A375 (cell line): ENCODE measurements around the gene TRO. TPM values are rescaled to one million over a fixed set of nuclear protein-coding genes. Genes with fewer than 3 reads are reported as not detected.

ENCODE experiments used
- small RNA-seq: library from RNA; depleted of rRNA; stranded (forward); fragments of <200 nt; gene quantifications from one replicate; pipeline ENCODE3, GENCODE V24; 2014
- total RNA-seq: library from RNA; depleted of rRNA; stranded (reverse); fragments of >200 nt; shearing (Covaris generic); gene quantifications from 2 replicates; pipeline ENCODE4 v1.2.3, GENCODE V29; 2014; rRNA removed

The TRO gene, protein sequence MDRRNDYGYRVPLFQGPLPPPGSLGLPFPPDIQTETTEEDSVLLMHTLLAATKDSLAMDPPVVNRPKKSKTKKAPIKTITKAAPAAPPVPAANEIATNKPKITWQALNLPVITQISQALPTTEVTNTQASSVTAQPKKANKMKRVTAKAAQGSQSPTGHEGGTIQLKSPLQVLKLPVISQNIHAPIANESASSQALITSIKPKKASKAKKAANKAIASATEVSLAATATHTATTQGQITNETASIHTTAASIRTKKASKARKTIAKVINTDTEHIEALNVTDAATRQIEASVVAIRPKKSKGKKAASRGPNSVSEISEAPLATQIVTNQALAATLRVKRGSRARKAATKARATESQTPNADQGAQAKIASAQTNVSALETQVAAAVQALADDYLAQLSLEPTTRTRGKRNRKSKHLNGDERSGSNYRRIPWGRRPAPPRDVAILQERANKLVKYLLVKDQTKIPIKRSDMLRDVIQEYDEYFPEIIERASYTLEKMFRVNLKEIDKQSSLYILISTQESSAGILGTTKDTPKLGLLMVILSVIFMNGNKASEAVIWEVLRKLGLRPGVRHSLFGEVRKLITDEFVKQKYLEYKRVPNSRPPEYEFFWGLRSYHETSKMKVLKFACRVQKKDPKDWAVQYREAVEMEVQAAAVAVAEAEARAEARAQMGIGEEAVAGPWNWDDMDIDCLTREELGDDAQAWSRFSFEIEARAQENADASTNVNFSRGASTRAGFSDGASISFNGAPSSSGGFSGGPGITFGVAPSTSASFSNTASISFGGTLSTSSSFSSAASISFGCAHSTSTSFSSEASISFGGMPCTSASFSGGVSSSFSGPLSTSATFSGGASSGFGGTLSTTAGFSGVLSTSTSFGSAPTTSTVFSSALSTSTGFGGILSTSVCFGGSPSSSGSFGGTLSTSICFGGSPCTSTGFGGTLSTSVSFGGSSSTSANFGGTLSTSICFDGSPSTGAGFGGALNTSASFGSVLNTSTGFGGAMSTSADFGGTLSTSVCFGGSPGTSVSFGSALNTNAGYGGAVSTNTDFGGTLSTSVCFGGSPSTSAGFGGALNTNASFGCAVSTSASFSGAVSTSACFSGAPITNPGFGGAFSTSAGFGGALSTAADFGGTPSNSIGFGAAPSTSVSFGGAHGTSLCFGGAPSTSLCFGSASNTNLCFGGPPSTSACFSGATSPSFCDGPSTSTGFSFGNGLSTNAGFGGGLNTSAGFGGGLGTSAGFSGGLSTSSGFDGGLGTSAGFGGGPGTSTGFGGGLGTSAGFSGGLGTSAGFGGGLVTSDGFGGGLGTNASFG (N-terminal part only)
- total RNA-seq, result 2.0 and 3.3 TPM in 2 replicates

GRCh38 chrX:54920610-54921426, at the start of gene TRO:
TSS of gene TRO (plus strand) at chrX:54920824. CDS start at chrX:54922247, 1,423 bp downstream.

Small RNAs within 50 kb of the gene (small RNA-seq; reads per million reads assigned to genes)
- not detected for gene RF00614

Other genes starting within 250 kb of the TRO start
- 1.7 and 2.8 TPM in 2 replicates for gene ITIH6, start 122.6 kb upstream of the TRO start, total RNA-seq
- 85.0 and 96.1 TPM in 2 replicates for gene MAGED2, start 113.1 kb upstream of the TRO start, total RNA-seq
- gene PFKFB1, start 73.4 kb downstream of the TRO start, total RNA-seq, result 0.15 and 0.19 TPM in 2 replicates
- gene APEX2, start 79.5 kb downstream of the TRO start, total RNA-seq, result 19.8 and 23.3 TPM in 2 replicates
- not detected in 2 replicates for gene ALAS2, start 110.2 kb downstream of the TRO start, total RNA-seq
- 0.45 TPM in 1 of 2 replicates, not detected in the other for gene PAGE2B, start 154.2 kb downstream of the TRO start, total RNA-seq
- 116 and 139 TPM in 2 replicates for gene PAGE2, start 168.2 kb downstream of the TRO start, total RNA-seq